DOHH2 (cell line): ENCODE results near the gene GPR132.

Experiments
- EZH2phosphoT487 ChIP-seq: fragments of 200-600 bp; sonication (generic); IDR thresholded peaks from 2 replicates; pipeline ENCODE4 v1.6.1; 2017; ENCODE audit warnings: borderline replicate concordance, mild to moderate bottlenecking, antibody characterized with exemption, low read length, moderate library complexity, mixed read lengths
- TF ChIP-seq, protein P1 (sequence below): fragments of 200-600 bp; sonication (generic); IDR thresholded peaks from one replicate; pipeline ENCODE4 v1.5.1; 2014; ENCODE audit warnings: antibody characterized with exemption, mild to moderate bottlenecking, low read depth, low read length; ENCODE audit not compliant: poor library complexity, severe bottlenecking

DNA sequence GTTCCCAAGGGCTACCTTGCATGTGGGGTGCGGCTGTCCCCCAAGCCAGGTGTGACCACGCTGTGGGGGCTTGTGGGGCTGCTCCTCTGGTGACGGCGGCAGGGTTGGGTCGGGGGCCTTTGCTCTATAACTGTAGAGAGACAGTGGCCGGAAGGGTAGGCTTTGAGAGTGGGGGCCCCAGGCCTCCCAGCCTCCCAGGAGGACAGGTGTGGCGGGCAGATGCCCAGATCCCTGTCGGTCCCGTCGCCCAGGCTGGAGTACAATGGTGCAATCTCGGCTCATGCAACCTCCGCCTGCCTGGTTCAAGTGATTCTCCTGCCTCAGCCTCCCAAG, 2.7 kb upstream of the GPR132 start:
- TF ChIP-seq, protein P1, sequence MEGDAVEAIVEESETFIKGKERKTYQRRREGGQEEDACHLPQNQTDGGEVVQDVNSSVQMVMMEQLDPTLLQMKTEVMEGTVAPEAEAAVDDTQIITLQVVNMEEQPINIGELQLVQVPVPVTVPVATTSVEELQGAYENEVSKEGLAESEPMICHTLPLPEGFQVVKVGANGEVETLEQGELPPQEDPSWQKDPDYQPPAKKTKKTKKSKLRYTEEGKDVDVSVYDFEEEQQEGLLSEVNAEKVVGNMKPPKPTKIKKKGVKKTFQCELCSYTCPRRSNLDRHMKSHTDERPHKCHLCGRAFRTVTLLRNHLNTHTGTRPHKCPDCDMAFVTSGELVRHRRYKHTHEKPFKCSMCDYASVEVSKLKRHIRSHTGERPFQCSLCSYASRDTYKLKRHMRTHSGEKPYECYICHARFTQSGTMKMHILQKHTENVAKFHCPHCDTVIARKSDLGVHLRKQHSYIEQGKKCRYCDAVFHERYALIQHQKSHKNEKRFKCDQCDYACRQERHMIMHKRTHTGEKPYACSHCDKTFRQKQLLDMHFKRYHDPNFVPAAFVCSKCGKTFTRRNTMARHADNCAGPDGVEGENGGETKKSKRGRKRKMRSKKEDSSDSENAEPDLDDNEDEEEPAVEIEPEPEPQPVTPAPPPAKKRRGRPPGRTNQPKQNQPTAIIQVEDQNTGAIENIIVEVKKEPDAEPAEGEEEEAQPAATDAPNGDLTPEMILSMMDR: no peak
- TF ChIP-seq EZH2phosphoT487: no peak
